ENCODE data around the gene PHEX.

Gene PHEX

DNA sequence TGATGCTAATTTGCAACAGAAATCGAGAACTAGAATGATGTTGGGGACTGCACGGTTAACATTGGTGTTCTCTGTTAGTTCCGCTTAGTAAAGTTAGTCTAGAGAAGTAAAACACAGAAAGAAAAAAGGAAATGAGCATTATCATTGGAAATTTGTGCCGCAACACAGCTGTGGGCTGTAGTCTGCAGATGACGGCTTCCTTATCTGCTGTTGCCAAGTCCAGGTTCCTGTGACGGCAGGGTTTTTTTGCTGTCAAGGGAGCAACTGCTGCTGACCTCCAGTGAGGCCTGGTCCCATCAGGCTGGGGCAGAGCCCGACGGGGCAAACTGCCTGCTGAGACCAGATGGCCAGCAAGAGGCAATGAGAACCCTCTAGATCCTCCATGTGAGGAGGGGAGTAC is 38.9 kb upstream of the PHEX start:
- no peak overlapping the region for H2AFZ ChIP-seq (ENCODE audit: low read depth, low read length, severe bottlenecking)
- H3K9me3 ChIP-seq (ENCODE audit: insufficient read depth, low read length), result no peaks in the 10 kb centered on the region
- TF ChIP-seq EZH2phosphoT487 (conservative IDR thresholded peaks at IDR 0.05; ENCODE audit: low read length), result no peak
- TF ChIP-seq, protein P1, sequence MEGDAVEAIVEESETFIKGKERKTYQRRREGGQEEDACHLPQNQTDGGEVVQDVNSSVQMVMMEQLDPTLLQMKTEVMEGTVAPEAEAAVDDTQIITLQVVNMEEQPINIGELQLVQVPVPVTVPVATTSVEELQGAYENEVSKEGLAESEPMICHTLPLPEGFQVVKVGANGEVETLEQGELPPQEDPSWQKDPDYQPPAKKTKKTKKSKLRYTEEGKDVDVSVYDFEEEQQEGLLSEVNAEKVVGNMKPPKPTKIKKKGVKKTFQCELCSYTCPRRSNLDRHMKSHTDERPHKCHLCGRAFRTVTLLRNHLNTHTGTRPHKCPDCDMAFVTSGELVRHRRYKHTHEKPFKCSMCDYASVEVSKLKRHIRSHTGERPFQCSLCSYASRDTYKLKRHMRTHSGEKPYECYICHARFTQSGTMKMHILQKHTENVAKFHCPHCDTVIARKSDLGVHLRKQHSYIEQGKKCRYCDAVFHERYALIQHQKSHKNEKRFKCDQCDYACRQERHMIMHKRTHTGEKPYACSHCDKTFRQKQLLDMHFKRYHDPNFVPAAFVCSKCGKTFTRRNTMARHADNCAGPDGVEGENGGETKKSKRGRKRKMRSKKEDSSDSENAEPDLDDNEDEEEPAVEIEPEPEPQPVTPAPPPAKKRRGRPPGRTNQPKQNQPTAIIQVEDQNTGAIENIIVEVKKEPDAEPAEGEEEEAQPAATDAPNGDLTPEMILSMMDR (IDR thresholded peaks at IDR 0.05; ENCODE audit: insufficient read depth, low read length, poor library complexity, severe bottlenecking), result no peak
- H3K4me2 ChIP-seq (ENCODE audit: low read depth, low read length, poor library complexity, severe bottlenecking), result no peak overlapping the region
- no peaks in the 10 kb centered on the region for H4K20me1 ChIP-seq (ENCODE audit: low read depth, low read length)
- no peaks in the 10 kb centered on the region for H3K9me2 ChIP-seq (replicated peaks; ENCODE audit: insufficient read depth, low read length)
- H3K27ac ChIP-seq (ENCODE audit: low read depth, low read length), result no peak overlapping the region
- H3K79me2 ChIP-seq (ENCODE audit: insufficient read depth, low read length), result no peaks in the 10 kb centered on the region
- H3K27me3 ChIP-seq (ENCODE audit: low read length), result no peaks in the 10 kb centered on the region
- no peaks in the 10 kb centered on the region for H3F3A ChIP-seq (ENCODE audit: insufficient read depth)
- H3K9ac ChIP-seq (ENCODE audit: low read length), result no peak overlapping the region
- H3K36me3 ChIP-seq (ENCODE audit: low read length), result no peaks in the 10 kb centered on the region
- H3K4me3 ChIP-seq (ENCODE audit: insufficient read depth, low read length, poor library complexity, severe bottlenecking), result no peak overlapping the region

DNA sequence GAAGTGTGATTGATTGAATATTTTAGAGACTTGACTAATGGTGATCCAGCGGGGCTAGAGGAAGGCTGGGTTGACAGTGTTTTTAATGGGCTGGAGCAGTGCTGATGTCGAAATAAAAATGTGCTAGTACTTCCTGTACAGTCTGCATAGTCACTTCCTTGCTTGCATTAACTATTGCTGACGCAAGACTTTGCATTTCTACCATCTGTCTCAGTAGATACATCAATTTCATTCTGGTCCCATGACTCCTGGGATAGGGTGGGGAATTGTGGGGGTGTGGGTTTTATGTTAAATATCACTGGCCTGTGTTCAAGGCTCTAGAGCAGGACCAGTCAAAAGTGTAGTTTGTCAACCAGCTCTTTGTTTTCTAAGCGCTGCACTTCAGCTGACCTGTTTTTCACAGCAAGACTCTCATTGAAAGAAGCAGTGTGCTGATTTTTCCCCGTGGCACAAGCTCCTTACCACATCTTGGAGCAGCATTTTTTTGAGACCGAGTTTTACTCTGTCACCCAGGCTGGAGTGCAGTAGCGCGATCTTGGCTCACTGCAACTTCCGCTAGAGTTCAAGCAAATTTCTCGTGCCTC is 35.2 kb upstream of the PHEX start:
- Histone ChIP-seq H3K79me2 (ENCODE audit: insufficient read depth, low read length) (no peaks in the 10 kb centered on the region), H3K4me3 (ENCODE audit: insufficient read depth, low read length, poor library complexity, severe bottlenecking) (no peak overlapping the region), H3K27ac (ENCODE audit: low read depth, low read length) (no peak overlapping the region), H3F3A (ENCODE audit: insufficient read depth) (no peaks in the 10 kb centered on the region), H3K9ac (ENCODE audit: low read length) (no peak overlapping the region), H3K27me3 (ENCODE audit: low read length) (no peaks in the 10 kb centered on the region), H2AFZ (ENCODE audit: low read depth, low read length, severe bottlenecking) (no peak overlapping the region), H4K20me1 (ENCODE audit: low read depth, low read length) (no peaks in the 10 kb centered on the region), H3K36me3 (ENCODE audit: low read length) (no peaks in the 10 kb centered on the region), H3K4me2 (ENCODE audit: low read depth, low read length, poor library complexity, severe bottlenecking) (no peak overlapping the region), H3K9me2 (replicated peaks; ENCODE audit: insufficient read depth, low read length) (no peaks in the 10 kb centered on the region), H3K9me3 (ENCODE audit: insufficient read depth, low read length) (no peaks in the 10 kb centered on the region)
- TF ChIP-seq EZH2phosphoT487 (conservative IDR thresholded peaks at IDR 0.05; ENCODE audit: low read length), result no peak
- TF ChIP-seq, protein P1 (IDR thresholded peaks at IDR 0.05; ENCODE audit: insufficient read depth, low read length, poor library complexity, severe bottlenecking), result no peak

DNA sequence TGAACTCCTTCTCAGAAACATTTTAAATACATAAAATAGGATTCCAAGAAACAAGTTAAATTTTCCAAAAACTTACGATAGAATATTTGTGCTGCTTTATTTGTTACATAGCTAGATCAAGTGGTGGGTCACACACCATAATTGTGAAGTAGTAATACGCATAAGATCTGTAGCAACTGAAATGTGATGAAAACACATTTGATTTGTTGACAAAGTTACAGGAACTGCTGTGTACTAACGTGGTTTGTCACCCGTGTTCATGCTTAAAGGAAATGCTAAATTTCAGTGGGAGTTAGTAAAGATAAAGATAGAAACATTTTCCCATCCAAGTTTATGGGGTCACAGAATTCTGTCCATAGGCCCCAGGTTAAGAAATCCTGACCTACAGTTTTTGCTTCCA is 34.1 kb upstream of the PHEX start:
- no peaks in the 10 kb centered on the region for H3K36me3 ChIP-seq (ENCODE audit: low read length)
- no peaks in the 10 kb centered on the region for H4K20me1 ChIP-seq (ENCODE audit: low read depth, low read length)
- H2AFZ ChIP-seq (ENCODE audit: low read depth, low read length, severe bottlenecking), result no peak overlapping the region
- H3K9me2 ChIP-seq (replicated peaks; ENCODE audit: insufficient read depth, low read length), result no peaks in the 10 kb centered on the region
- H3K9me3 ChIP-seq (ENCODE audit: insufficient read depth, low read length), result no peaks in the 10 kb centered on the region
- H3K4me2 ChIP-seq (ENCODE audit: low read depth, low read length, poor library complexity, severe bottlenecking), result no peak overlapping the region
- no peaks in the 10 kb centered on the region for H3K27me3 ChIP-seq (ENCODE audit: low read length)
- no peak overlapping the region for H3K27ac ChIP-seq (ENCODE audit: low read depth, low read length)
- H3F3A ChIP-seq (ENCODE audit: insufficient read depth), result no peaks in the 10 kb centered on the region
- H3K4me3 ChIP-seq (ENCODE audit: insufficient read depth, low read length, poor library complexity, severe bottlenecking), result no peak overlapping the region
- no peaks in the 10 kb centered on the region for H3K79me2 ChIP-seq (ENCODE audit: insufficient read depth, low read length)
- no peak for TF ChIP-seq EZH2phosphoT487 (conservative IDR thresholded peaks at IDR 0.05; ENCODE audit: low read length)
- TF ChIP-seq, protein P1 (IDR thresholded peaks at IDR 0.05; ENCODE audit: insufficient read depth, low read length, poor library complexity, severe bottlenecking), result no peak
- no peak overlapping the region for H3K9ac ChIP-seq (ENCODE audit: low read length)
